ENCODE results near the gene RLBP1. TPM values are rescaled to one million over a fixed set of nuclear protein-coding genes. Genes with fewer than 3 reads are reported as not detected.
"Not testable (repeated sequence)": the region's sequence is repeated elsewhere in the genome, so short reads cannot be mapped to it uniquely, and the experiment has no call there.

The RLBP1 gene
- total RNA-seq (2021) (not detected in 2 replicates), Bru-seq, nascent RNA (not detected), BruChase-seq, experiment 1, labeled RNA remaining after a 2-hour chase (not detected), BruChase-seq, experiment 2, labeled RNA remaining after a 6-hour chase (not detected)
- long read RNA-seq = 0 reads

DNA sequence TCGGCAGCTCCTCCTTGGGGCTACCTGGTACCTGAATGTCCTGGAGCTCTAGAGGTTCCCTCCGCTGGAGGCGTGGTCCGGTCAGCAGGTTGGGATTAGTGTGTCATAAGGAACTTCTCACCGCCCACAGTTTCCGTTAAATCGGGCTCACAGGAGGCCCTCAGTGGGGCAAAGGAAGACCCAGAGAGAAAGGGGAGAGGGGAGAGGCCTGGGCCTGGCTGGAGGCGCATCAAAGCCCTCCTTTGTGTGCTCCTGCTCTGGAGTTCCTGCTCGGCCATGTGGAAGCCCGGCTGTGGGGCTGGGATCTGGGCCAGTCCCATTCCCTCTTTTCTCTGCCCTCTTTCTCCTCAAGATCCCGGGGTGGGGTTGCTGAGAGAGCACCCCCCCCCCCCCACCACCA lies at the start of gene RLBP1:
TSS of gene RLBP1 (minus strand) at position 37 of the 400 bp plus-strand sequence. CDS start 2,604 bp downstream, outside the sequence.
- H3K4me2 ChIP-seq = no peak within 1 kb of the TSS
- POLR2A ChIA-PET (ENCODE audit: unreplicated experiment) = no interaction called here

GRCh38 chr15:89250142-89250541 lies 28.8 kb upstream of the RLBP1 start:
- H3K9me3 ChIP-seq (ENCODE audit: insufficient read depth, low read depth); H3K4me3 ChIP-seq; BruUV-seq (replicated peaks); DNase-seq; H3K27ac ChIP-seq; H4K20me1 ChIP-seq (ENCODE audit: insufficient read depth); CTCF ChIA-PET; intact Hi-C loops (cut with micrococcal nuclease; ENCODE audit: unreplicated experiment); H2AFZ ChIP-seq; H3K27me3 ChIP-seq (ENCODE audit: insufficient read depth, low read depth); POLR2A ChIA-PET (ENCODE audit: unreplicated experiment); H3K4me2 ChIP-seq; H3K4me1 ChIP-seq (replicated peaks; ENCODE audit: insufficient read depth); H3F3A ChIP-seq (ENCODE audit: insufficient read depth, low read depth); H3K9me2 ChIP-seq (ENCODE audit: insufficient read depth): not testable (repeated sequence)
- H3K79me2 ChIP-seq (ENCODE audit: low read depth) = peaks cover 16% of the 10 kb centered on the region
- peaks cover 29% of the 10 kb centered on the region; the same call in 1 of the 2 replicates for H3K36me3 ChIP-seq (ENCODE audit: low read depth)

More for the DNA sequence above, at the start of gene RLBP1:
- no peaks in the 10 kb centered on the region; the same call in 1 of the 2 replicates for H3K9me2 ChIP-seq (ENCODE audit: insufficient read depth)
- DNase-seq = no peak
- no peak within 1 kb of the TSS for H2AFZ ChIP-seq
- no peaks in the 10 kb centered on the region for H4K20me1 ChIP-seq (ENCODE audit: insufficient read depth)
- TF ChIP-seq EZH2 (IDR thresholded peaks at IDR 0.05; ENCODE audit: low read depth) = no peak
- TF ChIP-seq, protein P1, sequence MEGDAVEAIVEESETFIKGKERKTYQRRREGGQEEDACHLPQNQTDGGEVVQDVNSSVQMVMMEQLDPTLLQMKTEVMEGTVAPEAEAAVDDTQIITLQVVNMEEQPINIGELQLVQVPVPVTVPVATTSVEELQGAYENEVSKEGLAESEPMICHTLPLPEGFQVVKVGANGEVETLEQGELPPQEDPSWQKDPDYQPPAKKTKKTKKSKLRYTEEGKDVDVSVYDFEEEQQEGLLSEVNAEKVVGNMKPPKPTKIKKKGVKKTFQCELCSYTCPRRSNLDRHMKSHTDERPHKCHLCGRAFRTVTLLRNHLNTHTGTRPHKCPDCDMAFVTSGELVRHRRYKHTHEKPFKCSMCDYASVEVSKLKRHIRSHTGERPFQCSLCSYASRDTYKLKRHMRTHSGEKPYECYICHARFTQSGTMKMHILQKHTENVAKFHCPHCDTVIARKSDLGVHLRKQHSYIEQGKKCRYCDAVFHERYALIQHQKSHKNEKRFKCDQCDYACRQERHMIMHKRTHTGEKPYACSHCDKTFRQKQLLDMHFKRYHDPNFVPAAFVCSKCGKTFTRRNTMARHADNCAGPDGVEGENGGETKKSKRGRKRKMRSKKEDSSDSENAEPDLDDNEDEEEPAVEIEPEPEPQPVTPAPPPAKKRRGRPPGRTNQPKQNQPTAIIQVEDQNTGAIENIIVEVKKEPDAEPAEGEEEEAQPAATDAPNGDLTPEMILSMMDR (conservative IDR thresholded peaks at IDR 0.05) = no peak
- CTCF ChIA-PET = no interaction called here
- H3F3A ChIP-seq (ENCODE audit: insufficient read depth, low read depth) = no peaks in the 10 kb centered on the region
- no TSS peak for BruUV-seq (replicated peaks)
- H3K4me1 ChIP-seq (replicated peaks; ENCODE audit: insufficient read depth) = no peaks in the 10 kb centered on the region
- H3K79me2 ChIP-seq (ENCODE audit: low read depth) = no peaks in the 10 kb centered on the region
- no peak within 1 kb of the TSS for H3K27ac ChIP-seq
- intact Hi-C loops (cut with micrococcal nuclease; ENCODE audit: unreplicated experiment) = no loop called here
- no peak within 1 kb of the TSS for H3K4me3 ChIP-seq
- H3K9me3 ChIP-seq (ENCODE audit: insufficient read depth, low read depth) = no peaks in the 10 kb centered on the region
- no peaks in the 10 kb centered on the region for H3K36me3 ChIP-seq (ENCODE audit: low read depth)
- peaks cover 11% of the 10 kb centered on the region; the same call in 1 of the 2 replicates for H3K27me3 ChIP-seq (ENCODE audit: insufficient read depth, low read depth)

DNA sequence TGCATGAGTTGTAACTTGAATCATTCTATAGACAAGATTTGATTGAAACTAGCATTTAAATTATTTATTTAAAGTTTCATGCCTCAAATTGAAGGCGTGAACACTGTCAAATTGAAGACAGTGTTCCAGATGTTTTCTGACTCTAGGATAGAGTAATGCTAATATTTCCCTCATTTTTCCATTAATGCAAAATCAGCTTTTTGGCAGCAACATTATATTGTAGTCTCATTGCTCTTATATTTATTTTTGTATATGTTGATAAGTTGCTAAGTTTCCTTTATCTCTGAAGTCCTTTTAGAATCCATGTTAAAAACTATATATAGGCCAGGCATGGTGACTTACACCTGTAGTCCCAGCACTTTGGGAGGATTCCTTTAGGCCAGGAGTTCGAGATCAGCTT lies 27.2 kb upstream of the RLBP1 start:
- Histone ChIP-seq H3K79me2 (ENCODE audit: low read depth) (peaks cover 27% of the 10 kb centered on the region), H3K27me3 (ENCODE audit: insufficient read depth, low read depth) (no peaks in the 10 kb centered on the region), H3K4me2 (no peak overlapping the region), H3K27ac (no peak overlapping the region), H3K9me3 (ENCODE audit: insufficient read depth, low read depth) (0 out of 2 replicates have a peak, but pooled peaks cover 3% of the 10 kb centered on the region), H3K4me1 (replicated peaks; ENCODE audit: insufficient read depth) (peaks cover 9% of the 10 kb centered on the region), H3K4me3 (no peak overlapping the region), H4K20me1 (ENCODE audit: insufficient read depth) (no peaks in the 10 kb centered on the region), H3F3A (ENCODE audit: insufficient read depth, low read depth) (no peaks in the 10 kb centered on the region), H3K9me2 (ENCODE audit: insufficient read depth) (no peaks in the 10 kb centered on the region), H3K36me3 (ENCODE audit: low read depth) (peaks cover 29% of the 10 kb centered on the region; the same call in 1 of the 2 replicates), H2AFZ (no peak overlapping the region)
- CTCF ChIA-PET = no interaction called here
- DNase-seq = no peak
- intact Hi-C loops (cut with micrococcal nuclease; ENCODE audit: unreplicated experiment) = no loop called here
- BruUV-seq (replicated peaks) = no TSS peak
- TF ChIP-seq EZH2 (IDR thresholded peaks at IDR 0.05; ENCODE audit: low read depth) = no peak
- TF ChIP-seq, protein P1 (conservative IDR thresholded peaks at IDR 0.05) = no peak
- POLR2A ChIA-PET (ENCODE audit: unreplicated experiment) = no interaction called here

DNA sequence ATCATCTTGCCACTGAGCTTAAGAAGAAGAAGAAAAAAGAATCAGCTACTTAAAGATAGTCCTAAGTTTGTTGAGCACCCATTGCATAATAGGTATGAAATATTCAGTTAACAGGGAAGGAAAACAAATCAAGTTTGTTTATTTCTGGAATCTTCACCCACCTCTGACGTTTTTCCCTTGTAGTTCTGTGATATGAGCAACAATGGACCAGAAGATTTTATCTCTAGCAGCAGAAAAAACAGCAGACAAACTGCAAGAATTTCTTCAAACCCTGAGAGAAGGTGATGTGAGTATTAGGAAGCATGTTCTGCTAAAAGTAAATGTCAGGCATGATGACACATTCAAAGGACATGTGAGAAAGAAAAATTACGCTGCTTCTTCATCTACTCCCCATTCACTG lies 26.1 kb upstream of the RLBP1 start:
- Histone ChIP-seq H3K79me2 (ENCODE audit: low read depth) (peaks cover 27% of the 10 kb centered on the region), H3K27me3 (ENCODE audit: insufficient read depth, low read depth) (no peaks in the 10 kb centered on the region), H3F3A (ENCODE audit: insufficient read depth, low read depth) (no peaks in the 10 kb centered on the region; the same call in 1 of the 2 replicates), H3K4me2 (no peak overlapping the region), H4K20me1 (ENCODE audit: insufficient read depth) (no peaks in the 10 kb centered on the region), H3K27ac (no peak overlapping the region), H3K4me1 (replicated peaks; ENCODE audit: insufficient read depth) (peaks cover 16% of the 10 kb centered on the region), H3K4me3 (no peak overlapping the region), H3K9me3 (ENCODE audit: insufficient read depth, low read depth) (0 out of 2 replicates have a peak, but pooled peaks cover 3% of the 10 kb centered on the region), H3K9me2 (ENCODE audit: insufficient read depth) (no peaks in the 10 kb centered on the region), H2AFZ (no peak overlapping the region), H3K36me3 (ENCODE audit: low read depth) (peaks cover 29% of the 10 kb centered on the region; the same call in 1 of the 2 replicates)
- intact Hi-C loops (cut with micrococcal nuclease; ENCODE audit: unreplicated experiment) = no loop called here
- ChIA-PET POLR2A (ENCODE audit: unreplicated experiment) (interaction anchor here (0.6 kb wide), 1 partner anchor 23 kb away, joined by 8 read pairs; no protein-coding TSS in a partner anchor), CTCF (no interaction called here)
- DNase-seq = no peak
- no TSS peak for BruUV-seq (replicated peaks)
- TF ChIP-seq, protein P1 (conservative IDR thresholded peaks at IDR 0.05) = no peak
- TF ChIP-seq EZH2 (IDR thresholded peaks at IDR 0.05; ENCODE audit: low read depth) = no peak
